ENCODE results near the gene KRT25.

- TF ChIP-seq CTCF (conservative IDR thresholded peaks at IDR 0.05) (no peak), EZH2 (IDR thresholded peaks at IDR 0.05; ENCODE audit: low read depth) (no peak)
Measured at GRCh38 chr17:40765657-40766056, 10.5 kb upstream of the KRT25 start.
